GM21526 (cell line): ENCODE results near the gene PRRT2.
"Not testable (repeated sequence)": the region's sequence is repeated elsewhere in the genome, so short reads cannot be mapped to it uniquely, and the experiment has no call there.

ENCODE experiments used
- ATAC-seq: cut with Tn5 transposase; IDR thresholded peaks from one replicate; pipeline ENCODE4 v1.9.1; 2021; ENCODE audit warnings: moderate library complexity; ENCODE audit not compliant: unreplicated experiment, low FRiP score

Gene PRRT2

GRCh38 chr16:29811896-29812665 is at the start of gene PRRT2:
TSS of gene PRRT2 (plus strand) at chr16:29812193. CDS start at chr16:29813055, 862 bp downstream.
- no peak for ATAC-seq

GRCh38 chr16:29763326-29763725 is 48.7 kb upstream of the PRRT2 start:
- no peak for ATAC-seq

DNA sequence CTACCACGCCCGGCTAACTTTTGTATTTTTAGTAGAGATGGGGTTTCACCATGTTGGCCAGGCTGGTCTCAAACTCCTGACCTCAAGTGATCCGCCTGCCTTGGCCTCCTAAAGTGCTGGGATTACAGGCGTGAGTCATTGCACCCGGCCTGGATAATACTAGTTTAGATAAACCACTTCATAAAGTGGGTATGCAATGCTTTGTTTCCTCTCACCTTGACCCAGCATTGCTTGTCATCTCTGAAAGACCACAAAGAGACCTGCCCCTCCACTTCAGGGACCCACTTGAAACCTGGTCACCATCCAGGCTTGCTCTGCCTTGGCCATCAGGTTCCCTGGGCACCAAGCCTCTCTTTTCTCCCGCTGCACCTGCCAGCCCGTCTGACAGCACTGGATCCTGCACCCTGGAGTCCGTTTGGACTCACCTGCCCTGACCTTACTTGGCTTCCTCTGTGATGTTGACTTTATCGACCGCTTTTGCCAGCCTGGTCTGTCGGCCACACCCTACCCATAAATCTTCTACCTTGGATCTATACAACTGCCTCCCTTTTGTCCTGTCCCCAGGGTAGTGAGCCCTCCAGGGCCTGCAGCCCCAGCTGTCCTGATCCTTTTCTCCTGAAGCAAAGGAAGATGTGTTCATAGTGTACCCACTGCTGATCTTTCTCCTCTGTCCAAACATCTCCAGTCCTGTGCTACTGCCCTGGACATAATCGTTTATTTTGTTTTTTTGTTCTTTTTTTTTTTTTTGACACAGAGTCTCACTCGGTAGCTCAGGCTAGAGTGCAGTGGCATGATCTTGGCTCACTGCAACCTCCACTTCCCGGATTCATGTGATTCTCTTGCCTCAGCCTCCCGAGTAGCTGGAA is 46.6 kb upstream of the PRRT2 start:
- ATAC-seq, result no peak

DNA sequence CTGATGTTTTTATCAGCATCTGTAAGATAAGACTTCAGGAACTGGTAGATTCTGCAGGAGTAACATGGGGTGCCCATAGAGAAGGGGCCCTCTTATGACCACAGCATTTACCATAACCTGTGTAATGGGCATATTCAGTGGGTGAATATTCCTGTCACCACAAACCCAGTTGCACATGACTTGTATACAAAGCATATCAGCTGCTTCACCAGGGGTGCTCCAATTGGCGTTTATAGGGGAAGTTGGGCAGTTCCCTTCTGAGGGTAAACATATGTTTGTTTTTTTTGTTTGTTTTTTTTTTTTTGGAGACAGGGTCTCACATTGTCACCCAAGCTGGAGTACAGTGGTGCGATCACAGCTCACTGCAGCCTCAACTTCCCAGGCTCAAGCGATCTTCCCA is 45.4 kb upstream of the PRRT2 start:
- no peak for ATAC-seq

GRCh38 chr16:29767062-29767461 is 44.9 kb upstream of the PRRT2 start:
- no peak for ATAC-seq

GRCh38 chr16:29769507-29769906 is 42.5 kb upstream of the PRRT2 start:
- no peak for ATAC-seq

DNA sequence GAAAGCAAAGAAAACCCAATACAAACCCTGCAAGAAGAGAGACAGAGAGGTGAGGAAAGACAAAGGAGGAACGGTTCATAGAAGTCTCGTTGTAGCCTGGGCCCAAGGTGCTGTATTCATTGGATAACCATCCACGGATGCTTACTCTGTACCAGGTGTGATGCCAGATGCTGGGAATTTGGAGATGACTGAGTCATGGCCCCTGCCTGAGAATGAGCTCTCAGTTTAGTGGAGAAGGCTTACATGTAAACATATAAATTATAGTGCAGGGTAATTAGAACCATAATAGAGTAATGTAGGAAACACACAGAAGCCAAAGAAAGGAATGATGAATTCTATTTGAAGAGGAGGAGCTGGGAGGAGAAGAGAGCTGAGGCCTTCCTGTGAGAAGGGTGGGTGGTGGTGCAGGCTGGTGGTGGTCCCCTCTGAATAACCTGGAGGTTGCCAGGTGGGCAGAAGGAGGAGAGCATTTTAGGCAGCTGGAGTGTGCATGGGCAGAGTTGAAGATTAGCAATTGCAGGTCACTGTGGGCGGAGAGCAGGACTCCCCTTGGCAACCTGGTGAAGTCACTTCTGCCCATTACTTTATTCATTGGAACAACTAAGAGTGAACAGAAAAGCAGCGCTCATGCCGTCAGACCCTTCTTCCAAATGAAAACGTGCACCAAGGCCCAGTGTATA is 41.6 kb upstream of the PRRT2 start:
- ATAC-seq, result no peak

GRCh38 chr16:29772330-29772729 is 39.7 kb upstream of the PRRT2 start:
- ATAC-seq, result not testable (repeated sequence)

DNA sequence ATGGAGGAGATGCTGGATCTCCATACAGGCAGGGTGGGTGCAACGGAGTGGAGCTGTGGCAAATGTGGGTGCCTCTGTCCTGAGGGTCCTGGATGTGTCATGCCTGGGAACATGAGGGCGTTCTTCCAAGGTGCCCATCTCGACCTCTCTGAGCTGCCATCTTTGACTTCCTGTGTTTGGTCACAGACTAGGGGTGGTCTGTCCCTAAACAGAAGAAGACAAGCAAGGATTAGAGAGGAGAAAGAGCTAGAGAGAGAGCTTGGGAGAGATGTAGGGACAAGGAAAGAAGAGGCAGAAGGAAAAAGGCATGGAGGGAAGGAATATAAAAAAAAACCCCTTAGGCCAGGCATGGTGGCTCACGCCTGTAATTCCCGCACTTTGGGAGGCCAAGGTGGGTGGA is 37.3 kb upstream of the PRRT2 start:
- no peak for ATAC-seq

GRCh38 chr16:29775742-29776408 is 36.1 kb upstream of the PRRT2 start:
- ATAC-seq, result no peak

GRCh38 chr16:29777576-29778350 is 34.2 kb upstream of the PRRT2 start, which contains the start of gene ZG16:
TSS of gene ZG16 (plus strand) at chr16:29778256. CDS start at chr16:29779267, 1,011 bp downstream.
- ATAC-seq, result no peak

- ATAC-seq, result no peak
These were observed 32.5 kb upstream of the PRRT2 start for GRCh38 chr16:29779474-29779873.

DNA sequence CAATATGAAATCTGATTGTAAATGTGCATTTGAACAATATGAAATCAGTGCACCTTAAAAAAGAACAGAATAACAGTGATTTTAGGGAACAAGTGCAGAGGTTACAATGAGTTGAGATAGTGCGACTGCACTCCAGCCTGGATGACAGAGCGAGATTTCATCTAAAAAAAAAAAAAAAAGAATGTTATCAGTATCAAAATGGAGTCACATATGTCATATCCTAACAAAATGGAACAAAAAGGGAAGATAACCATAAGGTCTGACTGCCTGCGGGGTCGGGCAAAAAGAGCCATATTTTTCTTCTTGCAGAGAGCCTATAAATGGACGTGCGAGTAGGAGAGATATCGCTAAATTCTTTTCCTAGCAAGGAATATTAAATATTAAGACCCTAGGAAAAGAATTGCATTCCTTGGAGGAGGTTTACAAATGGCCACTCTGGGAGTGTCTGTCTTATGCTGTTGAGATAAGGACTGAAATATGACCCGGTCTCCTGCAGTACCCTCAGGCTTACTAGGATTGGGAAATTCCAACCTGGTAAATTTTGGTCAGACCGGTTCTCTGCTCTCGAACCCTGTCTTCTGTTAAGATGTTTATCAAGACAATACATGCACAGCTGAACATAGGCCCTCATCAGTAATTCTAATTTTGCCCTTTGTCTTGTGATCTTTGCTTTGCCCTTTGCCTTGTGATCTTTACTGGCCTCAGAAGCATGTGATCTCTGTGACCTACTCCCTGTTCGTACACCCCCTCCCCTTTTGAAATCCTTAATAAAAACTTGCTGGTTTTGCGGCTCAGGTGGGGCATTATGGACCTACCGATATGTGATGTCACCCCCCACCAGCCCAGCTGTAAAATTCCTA is 28.7 kb upstream of the PRRT2 start:
- ATAC-seq, result not testable (repeated sequence)

- no peak for ATAC-seq
These were observed 27.8 kb upstream of the PRRT2 start for GRCh38 chr16:29784157-29784556.

GRCh38 chr16:29784901-29785500 is 27.0 kb upstream of the PRRT2 start:
- ATAC-seq, result no peak

- not testable (repeated sequence) for ATAC-seq
These were observed 24.8 kb upstream of the PRRT2 start for GRCh38 chr16:29787155-29787554.

- ATAC-seq, result no peak
These were observed 22.2 kb upstream of the PRRT2 start for GRCh38 chr16:29789775-29790182.

- peak; percentile 78 for ATAC-seq
These were observed 21.6 kb upstream of the PRRT2 start, which contains the start of gene KIF22 for GRCh38 chr16:29790183-29790948. TSS of gene KIF22 (plus strand) at chr16:29790751. CDS start at chr16:29790760, 9 bp downstream.
